Measurements from ENCODE around the gene LYRM9.

DNA sequence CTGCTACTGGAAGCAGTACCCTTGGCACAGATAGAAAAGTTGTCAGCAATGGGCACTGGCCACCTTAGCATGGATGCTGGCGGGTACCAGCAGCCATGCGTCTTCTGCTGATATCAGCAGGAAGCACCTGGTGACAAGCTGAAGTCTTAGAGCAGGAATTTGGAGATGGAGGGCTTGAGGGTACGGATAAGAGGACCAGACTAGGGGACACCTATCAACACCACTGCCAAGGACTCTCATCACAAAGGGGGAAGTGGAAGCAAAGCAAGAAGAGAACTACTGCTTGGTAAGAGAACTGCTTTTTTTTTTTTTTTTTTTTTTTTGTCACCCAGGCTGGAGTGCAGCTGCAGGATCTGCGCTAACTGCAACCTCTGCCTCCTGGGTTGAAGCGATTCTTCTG, 35.4 kb upstream of the LYRM9 start:
- TF ChIP-seq POLR2A (IDR thresholded peaks at IDR 0.05), result no peak
- TF ChIP-seq, protein P1, sequence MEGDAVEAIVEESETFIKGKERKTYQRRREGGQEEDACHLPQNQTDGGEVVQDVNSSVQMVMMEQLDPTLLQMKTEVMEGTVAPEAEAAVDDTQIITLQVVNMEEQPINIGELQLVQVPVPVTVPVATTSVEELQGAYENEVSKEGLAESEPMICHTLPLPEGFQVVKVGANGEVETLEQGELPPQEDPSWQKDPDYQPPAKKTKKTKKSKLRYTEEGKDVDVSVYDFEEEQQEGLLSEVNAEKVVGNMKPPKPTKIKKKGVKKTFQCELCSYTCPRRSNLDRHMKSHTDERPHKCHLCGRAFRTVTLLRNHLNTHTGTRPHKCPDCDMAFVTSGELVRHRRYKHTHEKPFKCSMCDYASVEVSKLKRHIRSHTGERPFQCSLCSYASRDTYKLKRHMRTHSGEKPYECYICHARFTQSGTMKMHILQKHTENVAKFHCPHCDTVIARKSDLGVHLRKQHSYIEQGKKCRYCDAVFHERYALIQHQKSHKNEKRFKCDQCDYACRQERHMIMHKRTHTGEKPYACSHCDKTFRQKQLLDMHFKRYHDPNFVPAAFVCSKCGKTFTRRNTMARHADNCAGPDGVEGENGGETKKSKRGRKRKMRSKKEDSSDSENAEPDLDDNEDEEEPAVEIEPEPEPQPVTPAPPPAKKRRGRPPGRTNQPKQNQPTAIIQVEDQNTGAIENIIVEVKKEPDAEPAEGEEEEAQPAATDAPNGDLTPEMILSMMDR (IDR thresholded peaks at IDR 0.05), result no peak
- no peak for TF ChIP-seq EP300 (IDR thresholded peaks at IDR 0.05)

All from sigmoid colon (tissue), 4 donors.